Stomach (tissue), 9 donors: ENCODE measurements around the gene TRPM3. TPM values are rescaled to one million over a fixed set of nuclear protein-coding genes. Genes with fewer than 3 reads are reported as not detected.

Experiments
- DNase-seq, 2 donors: peaks; one replicate each; pipeline versions ENCODE4 v3.0.0 to v3.0.0-alpha.2; 2013 to 2019
- H3K27ac ChIP-seq, 5 donors: fragments of 200-600 bp in 4 of 5; sonication (generic) in 4 of 5; one replicate each; pipeline ENCODE4 v1.5.1; 2013 to 2019; ENCODE audit warnings: mild to moderate bottlenecking in 1 of 5, moderate library complexity in 1 of 5
- H3K27me3 ChIP-seq, 3 donors: fragments of 200-600 bp; sonication (generic); one replicate each; pipeline ENCODE4 v1.5.1; 2017 to 2019; ENCODE audit warnings: mixed run types in 1 of 3
- H3K36me3 ChIP-seq, 4 donors: fragments of 200-600 bp; sonication (generic); 1 replicate in 3 of 4; 2 replicates in 1 of 4; pipeline ENCODE4 v1.5.1; 2016 to 2019
- H3K4me1 ChIP-seq, 4 donors: fragments of 200-600 bp; sonication (generic); one replicate each; pipeline ENCODE4 v1.5.1; 2016 to 2019
- H3K4me3 ChIP-seq, 4 donors: fragments of 200-600 bp; sonication (generic) in 3 of 4; one replicate each; pipeline ENCODE4 v1.5.1; 2016 to 2019; ENCODE audit warnings: mild to moderate bottlenecking in 1 of 4
- H3K9me3 ChIP-seq, 4 donors: fragments of 200-600 bp; sonication (generic); one replicate each; pipeline ENCODE4 v1.5.1; 2016 to 2019
- EP300 ChIP-seq: sonication (generic); formaldehyde crosslinking; IDR thresholded peaks from one replicate; pipeline ENCODE4 v1.6.1; 2017; ENCODE audit warnings: antibody characterized with exemption
- POLR2A ChIP-seq, 4 donors: fragments of 450-650 bp; IDR thresholded peaks; one replicate each; pipeline ENCODE4 v1.6.1; 2016; ENCODE audit warnings: antibody characterized with exemption in 4 of 4, control low read depth in 2 of 4, mild to moderate bottlenecking in 1 of 4, moderate library complexity in 1 of 4
- POLR2AphosphoS5 ChIP-seq, 3 donors: sonication (generic); formaldehyde crosslinking; IDR thresholded peaks; one replicate each; pipeline ENCODE4 v1.6.1; 2016; ENCODE audit warnings: antibody characterized with exemption in 3 of 3
- WGBS, 5 donors: extraction: QIAGEN DNeasy Blood & Tissue Kit in 3 of 5; methylation state at CpG; one replicate each; pipeline versions ENCODE4 v1.1.5 to v1.1.7; 2013 to 2018; 5-methylcytosine and 5-hydroxymethylcytosine counted together
- intact Hi-C: fragments of 100-400 bp; cut with DNase I; formaldehyde crosslinking; loops from one replicate; pipeline ENCODE4 v1.15.1; 2023; ENCODE audit warnings: low total_unique reads
- polyA plus RNA-seq, 3 donors: library from polyadenylated mRNA; stranded (reverse); fragments of 200-250 nt; gene quantifications; one replicate each; pipeline ENCODE4 v1.2.3, GENCODE V29; 2013
- total RNA-seq, 5 donors: library from RNA; depleted of rRNA; stranded (reverse); fragments of >200 nt; gene quantifications; one replicate each; pipeline versions ENCODE4 v1.1.0 to v1.2.3, GENCODE V29; 2014 to 2016
- TF ChIP-seq, protein P1 (sequence below), 7 experiments: fragments of 450-650 bp in 4 of 7; fragments of 200-600 bp in 3 of 7; sonication (generic) in 3 of 7; IDR thresholded peaks; one replicate each; pipeline ENCODE4 v1.5.1; 2016 to 2019; ENCODE audit warnings: antibody characterized with exemption in 7 of 7, control low read depth in 2 of 7, mild to moderate bottlenecking in 1 of 7
- donor health status: healthy with polysubstance abuse.
- donor health status: Bipolar disorder and iron deficiency.
- donor health status: healthy.

Gene TRPM3
- total and polyA plus RNA-seq, 8 donors = 0.03 to 6.2 (median 1.5) TPM

- peak overlapping the region; percentile 37 to 41 (median 38) for H3K27ac ChIP-seq
- 17 to 45% (median 29%) methylated on average over 9 of the region's 9 CpGs for WGBS, 5 donors
- peak in 2 of 3 donors; percentile 17 to 33 for TF ChIP-seq POLR2AphosphoS5 (IDR thresholded peaks at IDR 0.05)
- no peak for TF ChIP-seq POLR2A (IDR thresholded peaks at IDR 0.05)
- TF ChIP-seq EP300 = no peak
- TF ChIP-seq, protein P1, sequence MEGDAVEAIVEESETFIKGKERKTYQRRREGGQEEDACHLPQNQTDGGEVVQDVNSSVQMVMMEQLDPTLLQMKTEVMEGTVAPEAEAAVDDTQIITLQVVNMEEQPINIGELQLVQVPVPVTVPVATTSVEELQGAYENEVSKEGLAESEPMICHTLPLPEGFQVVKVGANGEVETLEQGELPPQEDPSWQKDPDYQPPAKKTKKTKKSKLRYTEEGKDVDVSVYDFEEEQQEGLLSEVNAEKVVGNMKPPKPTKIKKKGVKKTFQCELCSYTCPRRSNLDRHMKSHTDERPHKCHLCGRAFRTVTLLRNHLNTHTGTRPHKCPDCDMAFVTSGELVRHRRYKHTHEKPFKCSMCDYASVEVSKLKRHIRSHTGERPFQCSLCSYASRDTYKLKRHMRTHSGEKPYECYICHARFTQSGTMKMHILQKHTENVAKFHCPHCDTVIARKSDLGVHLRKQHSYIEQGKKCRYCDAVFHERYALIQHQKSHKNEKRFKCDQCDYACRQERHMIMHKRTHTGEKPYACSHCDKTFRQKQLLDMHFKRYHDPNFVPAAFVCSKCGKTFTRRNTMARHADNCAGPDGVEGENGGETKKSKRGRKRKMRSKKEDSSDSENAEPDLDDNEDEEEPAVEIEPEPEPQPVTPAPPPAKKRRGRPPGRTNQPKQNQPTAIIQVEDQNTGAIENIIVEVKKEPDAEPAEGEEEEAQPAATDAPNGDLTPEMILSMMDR (IDR thresholded peaks at IDR 0.05) = no peak
Measured at GRCh38 chr9:70493029-70493428, 628.4 kb downstream of the TRPM3 start.

DNA sequence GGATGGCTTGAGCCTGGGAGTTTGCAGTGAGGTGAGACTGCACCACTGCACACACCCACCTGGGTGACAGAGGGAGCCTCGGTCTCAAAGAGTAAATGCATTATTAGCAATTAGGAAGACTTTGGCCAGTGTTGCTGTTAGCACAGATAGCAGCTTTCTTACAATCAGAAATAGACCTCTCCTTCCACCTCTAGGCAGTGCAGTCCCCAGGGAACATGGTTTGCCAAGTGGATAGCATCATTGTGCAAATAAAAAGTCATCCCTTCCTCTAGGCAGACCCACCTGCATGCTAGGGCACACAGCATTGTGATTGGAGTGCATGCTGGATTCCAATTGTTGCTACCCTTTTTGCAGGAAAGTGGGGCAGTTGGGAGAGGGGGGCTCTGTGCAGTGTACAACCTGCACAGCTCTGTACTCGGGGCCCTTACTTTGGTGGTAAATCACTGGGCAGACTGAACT lies 629.1 kb downstream of the TRPM3 start:
- peaks cover 0 to 39% (median 24%) of the 10 kb centered on the region in 4 donors for H3K4me1 ChIP-seq
- no peak for DNase-seq
- H3K9me3 ChIP-seq = no peaks in the 10 kb centered on the region
- no peaks in the 10 kb centered on the region for H3K27me3 ChIP-seq
- no peaks in the 10 kb centered on the region for H3K36me3 ChIP-seq
- no peak for TF ChIP-seq POLR2A (IDR thresholded peaks at IDR 0.05)
- TF ChIP-seq, protein P1 (IDR thresholded peaks at IDR 0.05) = no peak
- TF ChIP-seq EP300 = no peak
- no peak for TF ChIP-seq POLR2AphosphoS5 (IDR thresholded peaks at IDR 0.05)
- WGBS, 5 donors = 40 to 62% (median 52%) methylated on average over 2 of the region's 2 CpGs
- intact Hi-C loops = loop anchor here (10.0 kb wide), 1 partner anchor 138 kb away; no protein-coding TSS in a partner anchor
- no peak overlapping the region for H3K4me3 ChIP-seq
- peak overlapping the region in 2 of 5 donors; percentile 37 to 38 for H3K27ac ChIP-seq

More at GRCh38 chr9:70493029-70493428, 628.4 kb downstream of the TRPM3 start:
- Histone ChIP-seq H3K9me3 (no peaks in the 10 kb centered on the region), H3K27me3 (no peaks in the 10 kb centered on the region), H3K4me3 (no peak overlapping the region), H3K4me1 (peaks cover 0 to 36% (median 24%) of the 10 kb centered on the region in 4 donors), H3K36me3 (no peaks in the 10 kb centered on the region)
- intact Hi-C loops = loop anchor here (10.0 kb wide), 1 partner anchor 138 kb away; no protein-coding TSS in a partner anchor
- no peak for DNase-seq

DNA sequence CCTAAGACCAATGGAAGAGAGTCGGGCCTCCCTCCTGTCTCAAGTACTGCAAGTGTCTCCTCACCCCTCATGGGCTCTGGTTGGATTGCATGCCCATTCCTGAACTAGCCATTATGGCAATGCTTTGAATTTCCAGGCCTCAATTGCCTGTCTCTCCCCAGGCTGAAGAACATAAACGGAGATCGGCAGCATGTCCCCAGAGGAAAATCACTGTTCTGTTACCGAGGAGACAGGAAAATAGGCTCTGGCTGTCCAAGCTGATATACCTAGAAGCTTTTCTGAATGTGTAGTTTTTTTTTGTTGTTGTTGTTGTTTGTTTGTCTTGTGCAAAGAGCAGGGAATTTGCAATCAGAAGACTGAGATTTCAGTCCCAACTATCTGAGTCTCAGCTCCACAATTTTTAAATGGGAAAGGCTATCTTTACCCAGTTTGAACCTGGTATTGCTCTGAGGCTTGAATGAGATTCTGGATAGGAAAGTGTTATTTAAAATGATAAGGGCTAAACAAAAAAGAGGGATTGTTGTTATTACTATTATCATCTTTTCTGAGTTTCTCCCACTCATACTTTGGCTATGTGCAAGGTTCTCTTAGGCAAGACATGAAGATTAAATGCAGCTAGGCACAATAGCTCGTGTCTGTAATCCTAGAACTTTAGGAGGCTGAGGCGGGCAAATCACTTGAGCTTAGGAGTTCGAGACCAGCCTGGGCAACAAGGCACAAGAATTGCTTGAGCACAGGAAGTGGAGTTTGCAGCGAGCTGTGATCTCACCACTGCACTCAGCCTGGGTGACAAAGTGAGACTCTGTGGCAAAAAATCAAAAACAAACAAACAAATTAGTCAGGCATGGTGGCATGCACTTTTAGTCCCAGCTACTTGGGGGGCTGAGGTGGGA lies 629.7 kb downstream of the TRPM3 start:
- DNase-seq = no peak
- intact Hi-C loops = loop anchor here (10.0 kb wide), 1 partner anchor 137 kb away; no protein-coding TSS in a partner anchor
- Histone ChIP-seq H3K9me3 (no peaks in the 10 kb centered on the region), H3K36me3 (no peaks in the 10 kb centered on the region), H3K27me3 (no peaks in the 10 kb centered on the region), H3K4me3 (no peak overlapping the region), H3K27ac (peak overlapping the region in 1 of 5 donors; percentile 37), H3K4me1 (peaks cover 0 to 39% (median 24%) of the 10 kb centered on the region in 4 donors)
- TF ChIP-seq EP300 = no peak
- TF ChIP-seq POLR2AphosphoS5 (IDR thresholded peaks at IDR 0.05) = no peak
- TF ChIP-seq, protein P1 (IDR thresholded peaks at IDR 0.05) = no peak
- 75 to 84% (median 81%) methylated on average over 8 of the region's 8 CpGs for WGBS, 5 donors

- TF ChIP-seq, protein P1 (IDR thresholded peaks at IDR 0.05) = peak in 1 of 7 experiments; percentile 13
- TF ChIP-seq EP300 = no peak
- TF ChIP-seq POLR2A (IDR thresholded peaks at IDR 0.05) = no peak
- Histone ChIP-seq H3K4me3 (no peak overlapping the region), H3K4me1 (peaks cover under 1 to 45% (median 28%) of the 10 kb centered on the region in 4 donors), H3K9me3 (no peaks in the 10 kb centered on the region), H3K27me3 (no peaks in the 10 kb centered on the region), H3K27ac (no peak overlapping the region), H3K36me3 (no peaks in the 10 kb centered on the region)
- intact Hi-C loops = loop anchor here (10.0 kb wide), 1 partner anchor 136 kb away; no protein-coding TSS in a partner anchor
- WGBS, 5 donors = 78 to 97% (median 93%) methylated on average over 5 of the region's 5 CpGs
- no peak for DNase-seq
Measured at GRCh38 chr9:70490478-70490877, 630.9 kb downstream of the TRPM3 start.
